Glomerular visceral epithelial cell (primary cell): ENCODE data around the gene BABAM2.
"Not testable (repeated sequence)": the region's sequence is repeated elsewhere in the genome, so short reads cannot be mapped to it uniquely, and the experiment has no call there.

Source experiments
- DNase-seq: peaks from one replicate; pipeline ENCODE4 v3.0.0-alpha.2; 2016; ENCODE audit errors: extremely low spot score

Gene BABAM2

DNA sequence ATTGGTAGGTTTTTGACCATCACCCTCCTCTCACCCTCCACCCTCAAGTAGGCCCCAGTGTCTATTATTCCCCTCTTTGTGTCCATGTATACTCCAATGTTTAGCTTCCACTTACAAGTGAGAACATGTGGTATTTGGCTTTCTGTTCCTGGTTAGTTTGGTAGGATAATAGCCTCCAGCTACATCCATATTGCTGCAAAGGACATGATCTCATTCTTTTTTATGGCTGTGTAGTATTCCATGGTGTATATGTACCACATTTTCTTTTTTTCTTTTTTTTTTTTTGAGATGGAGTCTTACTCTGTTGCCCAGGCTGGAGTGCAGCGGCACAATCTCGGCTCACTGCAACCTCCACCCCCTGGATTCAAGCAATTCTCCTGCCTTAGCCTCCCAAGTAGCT, 88.2 kb downstream of the BABAM2 start:
- DNase-seq: not testable (repeated sequence)

GRCh38 chr2:27980242-27980641, 89.7 kb downstream of the BABAM2 start:
- DNase-seq: no peak

DNA sequence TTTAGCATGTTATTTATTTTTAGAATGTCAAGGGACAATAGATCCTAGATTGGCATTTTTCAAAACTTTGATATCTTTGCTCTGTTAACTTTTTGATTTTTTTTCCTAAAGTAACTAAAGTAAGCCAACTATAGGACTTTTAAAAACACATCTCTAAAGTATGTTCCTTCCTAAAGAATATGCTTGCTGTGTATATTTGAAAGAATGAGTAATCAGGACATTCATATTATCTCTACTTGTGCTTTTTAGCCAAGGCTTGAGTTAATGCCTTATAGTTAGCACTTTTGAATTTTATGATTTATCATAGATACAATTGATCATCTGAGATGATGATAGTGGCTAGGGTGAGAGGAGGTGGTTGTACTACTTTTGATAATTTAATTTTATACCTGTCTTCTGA, 93.6 kb downstream of the BABAM2 start:
- DNase-seq: no peak

DNA sequence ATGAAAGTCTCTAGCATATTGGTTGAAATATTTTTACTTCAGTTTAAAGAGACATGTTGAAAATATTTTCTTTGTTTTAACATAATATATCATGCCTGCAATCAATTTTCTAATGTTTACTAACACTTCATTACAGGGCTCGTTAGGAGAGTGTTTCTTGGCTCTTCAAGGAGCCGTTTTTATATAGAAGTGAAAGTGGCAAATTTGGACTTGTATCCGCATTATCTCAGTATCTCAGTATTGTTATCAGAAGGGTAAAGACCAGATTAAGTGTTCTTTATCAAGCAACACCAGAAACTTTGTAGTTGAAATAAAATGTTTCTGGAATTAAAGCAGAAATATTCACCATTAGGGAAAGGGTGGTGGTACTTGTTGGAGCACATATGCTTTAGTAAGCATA, 97.8 kb downstream of the BABAM2 start:
- no peak for DNase-seq

- no peak for DNase-seq
Observed at GRCh38 chr2:27988718-27989117, 98.2 kb downstream of the BABAM2 start.

GRCh38 chr2:27989149-27989548, 98.6 kb downstream of the BABAM2 start:
- DNase-seq: peak; percentile 89

- DNase-seq: peak; percentile 79
Observed at GRCh38 chr2:27990030-27990590, 99.6 kb downstream of the BABAM2 start.

GRCh38 chr2:27991146-27991545, 100.6 kb downstream of the BABAM2 start:
- no peak for DNase-seq

DNA sequence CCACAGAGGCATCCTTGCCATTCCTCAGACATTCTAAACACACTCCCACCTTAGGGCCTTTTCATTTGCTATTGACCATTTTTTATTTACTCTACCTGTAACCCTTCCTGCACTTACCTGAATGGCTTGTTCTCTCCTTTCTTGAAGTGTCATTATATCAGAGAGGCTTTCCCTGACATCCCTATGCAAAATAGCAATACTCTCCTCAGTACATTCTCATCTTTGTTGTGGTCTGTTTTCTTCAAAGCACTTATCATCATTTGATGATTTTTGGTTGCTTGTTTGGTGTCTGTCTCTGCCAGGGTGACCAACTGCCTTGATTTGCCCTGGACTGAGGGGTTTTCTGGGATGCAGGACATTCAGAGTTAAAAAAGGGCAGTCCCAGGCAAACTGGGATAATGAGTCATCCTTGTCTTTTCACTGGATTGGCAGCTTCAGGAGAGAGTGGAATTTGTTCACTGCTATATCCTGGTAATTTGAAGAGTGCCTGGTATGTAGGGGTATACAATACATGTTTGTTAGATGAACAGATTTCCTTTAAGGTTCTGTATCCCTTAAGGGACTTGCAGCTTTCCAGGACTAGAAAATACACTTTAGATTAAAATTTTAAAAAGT, 102.4 kb downstream of the BABAM2 start:
- peak; percentile 63 for DNase-seq

DNA sequence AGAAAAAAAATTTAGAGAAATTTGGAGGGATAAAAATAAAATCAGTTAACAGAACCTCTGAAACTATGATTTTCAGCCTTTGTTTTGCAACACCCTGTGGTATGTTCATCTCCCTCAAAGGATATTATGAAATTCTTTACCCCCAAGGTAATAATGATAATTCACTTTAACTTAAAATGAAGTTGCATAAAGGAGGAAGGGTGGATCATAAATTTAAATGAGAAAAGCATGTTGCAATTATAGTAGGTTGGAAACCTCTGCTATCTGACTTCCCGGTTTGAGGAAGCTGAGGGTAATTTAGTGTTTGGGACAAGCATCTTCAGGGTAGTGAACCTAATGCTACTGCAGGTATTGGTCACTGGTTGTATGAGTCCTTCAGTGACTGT, 102.9 kb downstream of the BABAM2 start:
- peak; percentile 6 for DNase-seq

GRCh38 chr2:27993950-27994728, 103.6 kb downstream of the BABAM2 start:
- no peak for DNase-seq

GRCh38 chr2:27996156-27996922, 105.8 kb downstream of the BABAM2 start:
- no peak for DNase-seq

GRCh38 chr2:28000287-28000686, 109.8 kb downstream of the BABAM2 start:
- DNase-seq: no peak

DNA sequence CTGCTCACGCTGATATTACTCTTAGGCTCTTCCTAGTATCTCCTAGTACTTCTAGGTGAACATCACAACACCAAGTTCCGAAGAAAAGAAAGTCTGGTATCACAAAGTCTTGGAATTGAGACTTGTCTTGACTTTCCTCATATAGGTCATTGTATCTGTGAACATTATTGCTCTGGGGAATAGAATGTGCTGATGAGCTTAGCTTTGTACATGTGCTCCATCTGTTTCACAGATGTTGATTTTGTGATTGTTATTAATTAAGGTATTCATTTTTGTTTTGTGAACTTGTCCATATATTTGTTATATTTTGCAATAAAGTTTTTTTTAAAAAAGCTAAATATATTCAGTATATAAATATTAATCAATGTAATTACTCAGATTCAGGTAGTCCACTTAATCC, 111.7 kb downstream of the BABAM2 start:
- DNase-seq: no peak

- DNase-seq: peak; percentile 49
Observed at GRCh38 chr2:28004086-28004485, 113.6 kb downstream of the BABAM2 start.

- DNase-seq: peak; percentile 22
Observed at GRCh38 chr2:28009732-28010131, 119.2 kb downstream of the BABAM2 start.

DNA sequence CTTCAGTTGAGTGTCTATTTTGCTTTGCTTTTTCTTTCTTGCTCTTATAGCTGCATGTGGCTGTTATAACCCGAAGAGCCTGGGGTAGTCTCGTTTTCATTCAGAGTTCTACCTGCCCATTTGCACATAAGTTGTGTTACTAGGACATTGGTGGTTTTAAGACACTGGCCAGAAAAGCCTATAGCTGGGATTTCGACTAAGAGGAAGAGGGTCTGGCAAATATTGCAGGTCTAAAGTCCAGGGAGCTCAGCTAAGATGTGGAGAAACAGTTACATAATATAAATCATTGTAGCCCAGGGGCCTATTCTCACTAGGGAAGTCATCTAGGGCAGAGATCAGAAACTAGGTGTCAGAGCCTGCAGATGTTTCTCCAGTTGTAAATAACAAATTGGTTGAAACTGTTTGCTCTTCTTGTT, 120.8 kb downstream of the BABAM2 start:
- no peak for DNase-seq

DNA sequence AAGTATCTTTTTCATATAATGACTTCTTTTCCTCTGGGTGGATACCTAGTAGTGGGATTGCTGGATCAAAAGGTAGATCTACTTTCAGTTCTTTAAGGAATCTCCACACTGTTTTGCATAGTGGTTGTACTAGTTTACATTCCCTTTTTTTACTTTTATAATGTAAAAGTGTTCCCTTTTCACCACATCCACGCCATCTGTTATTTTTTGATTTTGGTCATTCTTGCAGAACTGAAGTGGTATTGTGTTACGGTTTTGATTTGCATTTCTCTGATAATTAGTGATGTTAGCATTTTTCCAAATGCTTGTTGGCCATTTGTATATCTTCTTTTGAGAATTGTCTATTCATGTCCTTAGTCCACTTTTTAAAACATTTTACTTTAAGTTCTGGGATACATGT, 127.9 kb downstream of the BABAM2 start:
- not testable (repeated sequence) for DNase-seq

GRCh38 chr2:28019521-28019920, 129.0 kb downstream of the BABAM2 start:
- not testable (repeated sequence) for DNase-seq

- no peak for DNase-seq
Observed at GRCh38 chr2:28021898-28022297, 131.4 kb downstream of the BABAM2 start.

DNA sequence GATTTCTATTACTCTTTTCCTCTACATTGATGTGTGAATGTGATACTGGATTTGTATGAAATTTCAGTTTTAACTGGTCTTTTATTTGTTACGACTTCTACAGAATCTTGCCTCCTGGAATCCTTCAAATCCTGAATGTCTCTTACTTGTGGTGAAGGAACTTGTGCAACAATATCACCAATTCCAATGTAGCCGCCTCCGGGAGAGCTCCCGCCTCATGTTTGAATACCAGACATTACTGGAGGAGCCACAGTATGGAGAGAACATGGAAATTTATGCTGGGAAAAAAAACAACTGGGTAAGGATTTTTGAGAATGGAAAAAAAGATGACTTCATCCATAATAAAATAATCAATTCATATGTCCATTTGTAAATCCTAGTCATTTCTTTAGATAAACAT, 134.6 kb downstream of the BABAM2 start:
- no peak for DNase-seq

- DNase-seq: not testable (repeated sequence)
Observed at GRCh38 chr2:28026230-28026629, 135.7 kb downstream of the BABAM2 start.
